Right lobe of liver (tissue), 4 donors: ENCODE measurements around the gene PMEL.

ENCODE experiments used
- CTCF ChIP-seq, 4 donors: fragments of 200-600 bp in 3 of 4; fragments of 450-650 bp in 1 of 4; IDR thresholded peaks; one replicate each; pipeline versions ENCODE4 v1.5.1 to v1.8.0; 2016 to 2022; ENCODE audit warnings: antibody characterized with exemption in 4 of 4, mild to moderate bottlenecking in 2 of 4
- POLR2A ChIP-seq: fragments of 450-650 bp; IDR thresholded peaks from one replicate; pipeline ENCODE4 v1.6.1; 2017; ENCODE audit warnings: antibody characterized with exemption, mild to moderate bottlenecking
- donor health status: DM: no; HTN: no; CAD: no.
- donor health status: DM: no; HTN: no; CAD: no.
- donor health status: DM: no; HTN: yes; CAD: no.

- TF ChIP-seq POLR2A (no peak), CTCF (IDR thresholded peaks at IDR 0.05) (no peak)
Measured at GRCh38 chr12:56010111-56010570, 44.3 kb upstream of the PMEL start.
